Activated CD4-positive, alpha-beta T cell treated with anti-CD3 and anti-CD28 coated beads, Interleukin-10, Interleukin-2, amounts not matched to agents 100 ng/mL and 50 ng/mL, durations not matched to agents 16 hours and 8 hours (primary cell): ENCODE measurements around the gene ERBB2.
A peak's percentile ranks its signal among the peaks of the same experiment; 100 is the strongest.
"Not testable (repeated sequence)": the region's sequence is repeated elsewhere in the genome, so short reads cannot be mapped to it uniquely, and the experiment has no call there.

Experiments used
- DNase-seq: peaks from one replicate; pipeline ENCODE4 v3.0.0-alpha.2; 2020

ERBB2 gene

GRCh38 chr17:39679521-39680192, 20.2 kb upstream of the ERBB2 start:
- DNase-seq, result peak; percentile 40

DNA sequence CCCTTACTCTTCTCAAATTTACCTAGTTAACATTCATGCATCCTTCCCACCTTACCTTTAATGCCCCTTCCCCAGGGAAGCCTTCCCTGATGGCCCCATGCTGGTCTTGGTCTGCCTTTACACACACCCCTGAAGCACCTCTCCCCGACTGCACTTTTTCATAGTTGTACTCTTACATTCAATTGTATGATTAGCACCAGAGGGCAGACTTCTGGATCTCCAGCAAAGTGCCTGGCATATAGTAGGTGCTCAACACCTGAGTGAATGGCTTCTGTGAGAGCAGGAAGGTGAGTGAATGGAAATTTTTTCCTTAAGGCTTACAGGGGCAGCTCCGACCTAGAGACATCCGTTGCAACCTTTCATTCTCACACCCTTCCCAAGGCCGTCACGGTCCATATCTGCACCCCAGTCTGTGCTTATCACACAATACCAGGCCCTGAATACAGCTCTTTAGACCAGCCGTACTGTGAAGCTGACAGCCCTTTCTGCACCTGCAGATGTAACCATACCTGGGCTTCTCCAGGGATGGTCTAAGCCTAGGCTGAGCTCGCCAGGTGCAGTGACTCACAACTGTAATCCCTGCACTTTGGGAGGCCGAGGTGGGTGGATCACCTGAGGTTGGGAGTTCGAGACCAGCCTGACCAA, 16.4 kb upstream of the ERBB2 start:
- DNase-seq, result no peak

- DNase-seq, result no peak
These were observed 15.3 kb upstream of the ERBB2 start for GRCh38 chr17:39684369-39685192.

- no peak for DNase-seq
These were observed 12.7 kb upstream of the ERBB2 start for GRCh38 chr17:39687101-39687545.

DNA sequence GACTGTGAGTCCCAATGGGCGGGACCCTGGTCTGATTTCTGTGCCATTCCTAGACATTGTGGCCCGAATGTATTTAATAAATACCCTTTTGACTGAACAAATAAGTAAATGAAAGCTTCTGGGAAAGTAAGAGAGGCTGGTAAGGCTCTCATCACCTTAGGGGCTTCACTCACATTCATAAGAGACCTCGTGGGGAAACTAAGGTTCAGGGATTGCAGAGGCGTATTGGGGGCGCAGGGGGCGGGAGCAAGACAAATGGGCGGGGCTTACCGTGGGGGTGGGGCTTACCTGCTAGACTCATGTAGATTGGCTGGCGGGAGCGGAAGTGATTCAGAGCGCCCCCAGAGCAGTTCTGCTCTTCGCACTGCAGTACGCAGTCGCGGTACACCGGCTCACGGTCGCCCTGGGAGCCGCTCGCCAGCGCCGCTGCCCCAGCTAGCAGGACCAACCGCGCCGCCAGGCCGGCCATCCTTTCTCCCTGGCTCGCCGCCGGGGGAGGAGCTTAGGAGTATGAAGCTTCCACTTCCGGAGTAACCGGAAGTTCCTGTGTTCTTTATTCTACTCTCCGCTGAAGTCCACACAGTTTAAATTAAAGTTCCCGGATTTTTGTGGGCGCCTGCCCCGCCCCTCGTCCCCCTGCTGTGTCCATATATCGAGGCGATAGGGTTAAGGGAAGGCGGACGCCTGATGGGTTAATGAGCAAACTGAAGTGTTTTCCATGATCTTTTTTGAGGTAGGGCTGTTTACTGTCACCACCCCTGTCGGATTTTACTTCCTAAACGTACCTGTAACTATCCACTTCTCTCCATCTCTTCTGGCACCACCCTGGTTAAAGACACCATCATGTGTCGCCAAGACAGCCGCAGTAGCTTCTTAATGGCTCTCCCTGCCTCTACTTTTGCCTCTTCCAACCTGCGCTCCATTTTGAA, 12.1 kb upstream of the ERBB2 start, which contains the start of gene PGAP3:
TSS of gene PGAP3 (minus strand) at position 512 of the 929 bp plus-strand sequence. CDS start at position 469, 43 bp downstream.
- peak; percentile 91 for DNase-seq

DNA sequence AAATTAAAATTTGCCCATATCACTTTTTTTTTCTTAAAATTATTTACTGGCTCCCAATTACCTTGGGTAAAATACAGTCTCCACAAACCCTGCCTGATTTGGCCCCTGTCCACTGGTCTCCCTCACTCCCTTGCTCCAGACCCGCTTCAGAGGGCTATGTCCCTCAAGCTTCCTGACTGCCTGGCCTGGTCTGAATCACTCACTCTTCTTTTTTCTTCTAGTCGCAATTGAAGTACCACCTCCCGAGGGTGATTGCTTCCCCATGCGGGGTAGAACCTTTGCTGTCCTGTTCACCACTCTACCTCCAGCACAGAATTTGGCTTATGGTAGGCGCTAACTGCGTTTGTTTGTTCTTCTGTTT, 11.4 kb upstream of the ERBB2 start:
- no peak for DNase-seq

DNA sequence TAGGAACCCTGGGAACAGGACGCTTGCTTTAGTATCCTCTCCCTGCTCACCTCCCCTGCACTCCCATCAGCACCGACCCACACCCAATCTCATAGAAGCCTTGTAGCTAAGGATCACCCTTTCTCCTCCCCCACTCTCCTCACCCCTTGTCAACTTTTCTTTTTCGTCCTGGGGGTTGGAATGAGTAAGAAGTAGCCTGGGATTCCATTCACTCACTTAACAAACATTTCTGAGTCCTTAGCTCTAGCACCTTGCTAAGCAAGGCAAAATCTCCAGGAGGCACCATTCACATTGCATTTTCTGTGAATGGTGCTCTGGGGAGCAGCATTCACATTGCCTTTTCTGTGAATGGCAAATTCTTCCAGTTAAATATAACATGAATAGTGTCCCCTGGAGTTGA, 10.9 kb upstream of the ERBB2 start:
- DNase-seq, result no peak

- no peak for DNase-seq
These were observed 5.3 kb upstream of the ERBB2 start for GRCh38 chr17:39694593-39694992.

- no peak for DNase-seq
These were observed 4.8 kb upstream of the ERBB2 start for GRCh38 chr17:39695089-39695474.

GRCh38 chr17:39696731-39697130, 3.1 kb upstream of the ERBB2 start:
- DNase-seq, result no peak

DNA sequence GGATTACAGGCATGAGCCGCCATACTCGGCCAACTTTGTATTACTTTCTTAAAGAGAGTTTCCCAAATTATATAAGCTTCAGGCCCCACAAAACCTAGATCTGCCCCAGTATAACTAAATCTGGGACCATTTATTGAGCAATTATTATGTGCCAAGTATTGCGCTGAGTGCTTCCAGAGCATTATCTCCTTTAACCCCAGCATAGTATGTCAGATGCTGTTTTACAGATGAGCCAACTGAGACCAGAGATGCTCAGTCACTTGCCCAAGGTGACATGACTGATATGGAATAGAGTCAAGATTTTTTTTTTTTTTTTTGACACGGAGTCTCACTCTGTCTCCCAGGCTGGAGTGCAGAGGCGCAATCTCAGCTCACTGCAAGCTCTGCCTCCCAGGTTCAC, 1.9 kb upstream of the ERBB2 start:
- no peak for DNase-seq

GRCh38 chr17:39699157-39699817, 577 bp upstream of the ERBB2 start:
- not testable (repeated sequence) for DNase-seq

DNA sequence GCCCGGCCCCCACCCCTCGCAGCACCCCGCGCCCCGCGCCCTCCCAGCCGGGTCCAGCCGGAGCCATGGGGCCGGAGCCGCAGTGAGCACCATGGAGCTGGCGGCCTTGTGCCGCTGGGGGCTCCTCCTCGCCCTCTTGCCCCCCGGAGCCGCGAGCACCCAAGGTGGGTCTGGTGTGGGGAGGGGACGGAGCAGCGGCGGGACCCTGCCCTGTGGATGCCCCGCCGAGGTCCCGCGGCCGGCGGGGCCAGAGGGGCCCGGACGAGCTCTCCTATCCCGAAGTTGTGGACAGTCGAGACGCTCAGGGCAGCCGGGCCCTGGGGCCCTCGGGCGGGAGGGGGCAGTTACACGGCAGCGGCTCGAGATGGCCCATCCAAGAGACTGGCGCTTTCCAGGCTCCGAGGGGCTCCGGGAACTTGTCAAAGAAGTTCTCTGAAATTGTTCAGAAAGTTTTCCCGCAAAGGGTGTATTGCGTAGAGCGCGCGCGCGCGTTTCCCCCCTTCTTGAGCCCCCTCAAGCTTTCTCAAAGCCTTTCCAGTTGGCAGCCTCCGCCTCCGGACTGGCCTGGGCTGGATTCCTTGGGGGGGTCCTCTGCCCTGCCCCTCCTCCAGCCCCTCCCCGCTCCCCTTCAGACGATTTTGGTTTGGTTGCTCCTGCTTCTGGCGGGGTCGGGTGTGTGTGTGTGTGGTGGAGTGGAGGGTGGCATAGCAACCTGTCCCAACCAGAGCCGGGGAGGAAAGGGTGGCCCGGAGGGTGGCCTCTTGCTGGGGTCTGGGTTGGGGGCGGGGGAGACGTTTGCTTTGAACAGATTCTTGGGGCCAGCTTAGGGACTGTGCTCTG, 504 bp downstream of the ERBB2 start:
- DNase-seq, result no peak

- no peak for DNase-seq
These were observed 1.3 kb downstream of the ERBB2 start for GRCh38 chr17:39701012-39701783.

- no peak for DNase-seq
These were observed 2.0 kb downstream of the ERBB2 start for GRCh38 chr17:39701784-39702422.

DNA sequence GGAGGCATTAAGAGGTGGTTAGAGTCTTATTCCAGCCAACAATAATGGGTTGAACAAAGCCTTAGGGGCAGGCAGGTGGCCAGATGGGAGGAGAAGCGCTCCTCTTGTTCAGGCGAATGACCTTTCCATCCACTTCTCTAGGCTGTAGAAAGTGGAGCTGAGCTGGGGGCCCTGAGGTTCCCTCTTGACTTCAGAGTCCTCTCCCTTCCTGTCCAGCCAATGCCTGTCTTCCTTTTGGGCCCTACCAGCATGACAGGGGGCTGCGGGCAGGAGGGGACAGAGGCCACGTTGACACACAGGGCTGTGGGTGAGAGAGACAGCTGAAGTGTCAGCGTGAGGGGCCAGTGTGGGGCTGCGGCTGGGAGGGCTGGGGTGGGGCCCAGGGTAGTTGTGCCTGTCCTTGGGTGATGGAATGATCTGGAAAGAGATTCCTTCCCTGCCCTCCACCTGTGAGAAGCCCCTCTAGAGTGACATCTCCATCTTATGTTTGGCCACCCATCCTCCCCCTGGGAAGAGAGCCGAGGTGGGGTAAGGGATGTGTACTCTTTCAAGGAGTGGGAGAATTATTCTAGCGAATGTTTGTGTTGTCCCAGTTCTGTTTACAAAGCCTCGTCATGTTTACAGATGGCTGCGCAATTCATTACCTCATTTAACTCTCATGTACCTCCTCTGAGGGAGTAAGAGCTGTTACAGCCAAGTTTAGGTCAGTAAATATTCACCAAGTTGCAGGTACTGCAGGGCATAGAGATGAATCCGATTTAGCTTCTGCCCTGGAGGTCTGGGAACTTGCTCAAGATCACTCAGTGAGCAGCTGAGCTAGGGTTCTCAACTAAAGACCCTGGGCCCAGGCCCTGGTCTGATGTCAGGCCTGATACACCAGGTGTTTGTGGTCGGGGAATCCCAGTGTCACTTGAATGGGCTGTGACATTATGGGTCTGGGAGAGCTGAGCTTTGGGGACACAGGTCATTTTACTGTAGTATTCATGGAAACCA, 3.3 kb downstream of the ERBB2 start:
- DNase-seq, result peak; percentile 19

GRCh38 chr17:39703913-39704312, 4.0 kb downstream of the ERBB2 start:
- no peak for DNase-seq

DNA sequence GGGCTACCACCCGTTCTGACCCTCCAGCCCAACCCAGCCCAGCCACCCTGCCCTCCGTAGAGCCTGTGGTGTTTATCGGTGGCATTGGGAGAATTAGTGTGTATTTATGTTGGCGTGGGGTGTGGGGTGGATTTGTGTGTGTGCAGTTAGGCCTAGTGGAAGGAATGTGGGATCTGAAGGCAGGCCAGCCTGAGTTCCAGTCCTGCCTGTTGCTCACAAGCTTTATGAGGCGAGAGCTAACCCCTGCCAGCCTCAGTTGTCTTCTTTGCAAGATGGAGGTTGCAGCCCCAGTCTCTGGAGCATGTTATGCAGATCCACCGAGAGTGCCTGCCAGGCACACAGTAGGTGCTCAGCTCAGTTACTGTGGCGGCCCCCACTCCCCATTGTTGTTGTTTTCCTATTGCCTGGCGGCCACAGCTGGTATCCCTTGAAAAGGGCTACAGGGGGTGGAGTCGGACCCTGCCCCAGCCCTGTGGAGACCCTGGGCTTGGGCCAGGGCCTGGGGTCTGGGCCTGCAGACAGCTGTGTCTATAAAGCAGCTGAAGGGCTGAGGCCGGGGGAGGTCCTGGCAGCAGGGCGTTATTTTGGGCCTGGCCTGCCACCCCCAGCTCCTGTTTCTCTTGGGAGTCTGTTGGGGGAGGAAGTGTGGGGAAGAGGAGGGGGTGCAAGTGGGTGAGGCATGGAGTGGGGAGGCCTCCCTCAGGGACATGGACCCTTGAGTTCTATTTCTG, 5.1 kb downstream of the ERBB2 start:
- no peak for DNase-seq
